Lower lobe of right lung (tissue), 2 donors: ENCODE data around the gene LPCAT4. TPM values are rescaled to one million over a fixed set of nuclear protein-coding genes. Genes with fewer than 3 reads are reported as not detected.
"Not testable (repeated sequence)": the region's sequence is repeated elsewhere in the genome, so short reads cannot be mapped to it uniquely, and the experiment has no call there.

Source experiments
- ATAC-seq, 2 donors: fragments of 200-7000 bp; cut with Tn5 transposase; one replicate each; pipeline ENCODE4 v1.9.1; 2020 to 2022; ENCODE audit warnings: mild to moderate bottlenecking in 2 of 2, moderate library complexity in 2 of 2
- DNase-seq: peaks from one replicate; pipeline ENCODE4 v3.0.0-alpha.2; 2020
- H3K27ac ChIP-seq: fragments of 200-600 bp; one replicate; pipeline ENCODE4 v1.8.0; 2022
- H3K27me3 ChIP-seq: fragments of 200-600 bp; one replicate; pipeline ENCODE4 v1.8.0; 2022; ENCODE audit warnings: low read depth
- H3K36me3 ChIP-seq: fragments of 200-600 bp; one replicate; pipeline ENCODE4 v1.8.0; 2022; ENCODE audit warnings: mild to moderate bottlenecking
- H3K4me1 ChIP-seq: fragments of 200-600 bp; one replicate; pipeline ENCODE4 v1.8.0; 2022
- H3K4me3 ChIP-seq: fragments of 200-600 bp; one replicate; pipeline ENCODE4 v1.8.0; 2022; ENCODE audit warnings: mild to moderate bottlenecking
- H3K9me3 ChIP-seq: fragments of 200-600 bp; one replicate; pipeline ENCODE4 v1.8.0; 2022
- CTCF ChIP-seq: fragments of 200-600 bp; IDR thresholded peaks from one replicate; pipeline ENCODE4 v1.8.0; 2022; ENCODE audit warnings: antibody characterized with exemption, mild to moderate bottlenecking
- intact Hi-C: fragments of 100-400 bp; cut with DNase I; formaldehyde crosslinking; loops from one replicate; pipeline ENCODE4 v1.11.0; 2022
- total RNA-seq: library from RNA; stranded (reverse); fragmentation: NEBNext Ultra II Directional; extraction: Animal tissue kit (Norgen Biotek cat#: 25700); gene quantifications from one replicate; pipeline ENCODE4 v1.2.1, GENCODE V29; 2021
- donor health status: DM: no; HTN: yes; CAD: no; lungs with severe emphysema.

LPCAT4 gene
- total RNA-seq, 1 donor from 2014 or later: 37.0 TPM

DNA sequence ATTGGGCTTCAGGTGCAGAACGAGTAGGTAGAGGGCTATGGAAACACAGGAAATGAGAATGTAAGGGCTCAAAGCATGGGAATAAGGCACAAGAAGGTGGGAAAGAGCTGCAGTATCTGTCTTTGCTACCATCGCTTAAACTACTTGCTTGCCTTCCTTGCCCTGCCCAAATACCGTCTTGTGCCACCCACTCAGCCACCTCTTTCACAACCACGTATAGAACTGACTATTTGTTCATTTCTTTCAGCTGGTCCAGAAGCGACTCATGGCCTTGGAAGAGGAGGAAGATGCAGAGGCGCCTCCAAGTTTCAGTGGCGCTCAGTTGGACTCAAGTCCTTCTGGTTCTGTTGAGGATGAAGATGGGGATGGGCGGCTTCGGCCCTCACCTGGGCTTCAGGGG lies 11.8 kb downstream of the LPCAT4 start:
- Histone ChIP-seq H3K27me3 (no peaks in the 10 kb centered on the region), H3K9me3 (no peaks in the 10 kb centered on the region), H3K36me3 (peaks cover 48% of the 10 kb centered on the region), H3K4me1 (no peaks in the 10 kb centered on the region), H3K4me3 (no peak overlapping the region), H3K27ac (no peak overlapping the region)
- no peak for TF ChIP-seq CTCF
- DNase-seq: no peak
- intact Hi-C loops: no loop called here
- ATAC-seq: no peak

DNA sequence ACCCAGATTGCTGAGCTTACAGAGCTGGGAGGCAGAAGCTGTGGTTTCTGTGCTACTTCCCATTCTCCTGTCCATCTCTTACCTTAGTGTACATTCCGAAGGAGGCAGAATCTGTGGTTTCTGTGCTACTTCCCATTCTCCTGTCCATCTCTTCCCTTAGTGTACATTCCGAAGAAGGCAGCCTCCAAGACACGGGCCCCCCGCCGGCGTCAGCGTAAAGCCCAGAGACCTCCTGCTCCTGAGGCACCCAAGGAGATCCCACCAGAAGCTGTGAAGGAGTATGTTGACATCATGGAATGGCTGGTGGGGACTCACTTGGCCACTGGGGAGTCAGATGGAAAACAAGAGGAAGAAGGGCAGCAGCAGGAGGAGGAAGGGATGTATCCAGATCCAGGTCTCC lies 12.7 kb downstream of the LPCAT4 start:
- H3K27me3 ChIP-seq: no peaks in the 10 kb centered on the region
- no peaks in the 10 kb centered on the region for H3K9me3 ChIP-seq
- H3K4me3 ChIP-seq: no peak overlapping the region
- H3K36me3 ChIP-seq: peaks cover 38% of the 10 kb centered on the region
- DNase-seq (no peak), ATAC-seq (no peak)
- no peak overlapping the region for H3K27ac ChIP-seq
- H3K4me1 ChIP-seq: no peaks in the 10 kb centered on the region
- no peak for TF ChIP-seq CTCF
- intact Hi-C loops: no loop called here

DNA sequence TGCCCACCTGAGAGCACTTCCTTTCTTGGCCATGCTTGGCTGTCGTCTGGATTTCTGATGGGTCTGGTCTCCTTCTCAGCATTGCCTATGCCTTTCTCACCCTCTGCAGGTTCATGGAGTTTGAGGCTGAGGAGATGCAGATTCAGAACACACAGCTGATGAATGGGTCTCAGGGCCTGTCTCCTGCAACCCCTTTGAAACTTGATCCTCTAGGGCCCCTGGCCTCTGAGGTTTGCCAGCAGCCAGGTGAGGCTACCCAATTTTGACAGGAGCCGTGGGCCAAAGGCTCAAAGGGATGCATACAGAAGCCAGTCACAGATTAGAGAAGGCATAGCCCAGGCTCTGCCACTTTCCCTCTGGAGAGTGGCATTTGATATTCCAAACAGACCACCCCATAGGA lies 13.4 kb downstream of the LPCAT4 start:
- no peak for TF ChIP-seq CTCF
- H3K27me3 ChIP-seq: no peaks in the 10 kb centered on the region
- DNase-seq (no peak), ATAC-seq (no peak)
- H3K27ac ChIP-seq: no peak overlapping the region
- no peaks in the 10 kb centered on the region for H3K4me1 ChIP-seq
- H3K4me3 ChIP-seq: no peak overlapping the region
- no peaks in the 10 kb centered on the region for H3K9me3 ChIP-seq
- peaks cover 32% of the 10 kb centered on the region for H3K36me3 ChIP-seq
- intact Hi-C loops: no loop called here

- H3K9me3 ChIP-seq, H3K27me3 ChIP-seq, ATAC-seq, H3K4me3 ChIP-seq, H3K27ac ChIP-seq, H3K4me1 ChIP-seq, DNase-seq, intact Hi-C loops: not testable (repeated sequence)
- peaks cover 25% of the 10 kb centered on the region for H3K36me3 ChIP-seq
Observed at GRCh38 chr15:34352996-34353395, 14.0 kb downstream of the LPCAT4 start.

- Histone ChIP-seq H3K9me3 (no peaks in the 10 kb centered on the region), H3K36me3 (no peaks in the 10 kb centered on the region), H3K4me1 (no peaks in the 10 kb centered on the region), H3K4me3 (no peak overlapping the region), H3K27me3 (no peaks in the 10 kb centered on the region), H3K27ac (no peak overlapping the region)
- no peak for DNase-seq
- intact Hi-C loops: no loop called here
- no peak for TF ChIP-seq CTCF
- ATAC-seq: no peak
Observed at GRCh38 chr15:34349769-34350168, 17.2 kb downstream of the LPCAT4 start.

GRCh38 chr15:34348735-34349300 lies 18.2 kb downstream of the LPCAT4 start:
- DNase-seq (no peak), ATAC-seq (no peak)
- no peak overlapping the region for H3K4me3 ChIP-seq
- H3K4me1 ChIP-seq: no peaks in the 10 kb centered on the region
- H3K36me3 ChIP-seq: no peaks in the 10 kb centered on the region
- no peak for TF ChIP-seq CTCF
- intact Hi-C loops: no loop called here
- no peak overlapping the region for H3K27ac ChIP-seq
- H3K27me3 ChIP-seq: no peaks in the 10 kb centered on the region
- no peaks in the 10 kb centered on the region for H3K9me3 ChIP-seq
